Left ventricle myocardium inferior (tissue), 1 donor: Measurements from ENCODE around the gene ALOX15. TPM values are rescaled to one million over a fixed set of nuclear protein-coding genes. Genes with fewer than 3 reads are reported as not detected.
"Not testable (repeated sequence)": the region's sequence is repeated elsewhere in the genome, so short reads cannot be mapped to it uniquely, and the experiment has no call there.

Source experiments
- DNase-seq: peaks from one replicate; pipeline ENCODE4 v3.0.0-alpha.2; 2020
- H3K27ac ChIP-seq: fragments of 200-600 bp; replicated peaks from 2 replicates; pipeline ENCODE4 v1.8.0; 2021
- H3K27me3 ChIP-seq: fragments of 200-600 bp; 2 replicates; pipeline ENCODE4 v1.8.0; 2021; ENCODE audit warnings: low read depth
- H3K36me3 ChIP-seq: fragments of 200-600 bp; 2 replicates; pipeline ENCODE4 v1.8.0; 2021
- H3K4me1 ChIP-seq: fragments of 200-600 bp; 2 replicates; pipeline ENCODE4 v1.8.0; 2021
- H3K4me3 ChIP-seq: fragments of 200-600 bp; 2 replicates; pipeline ENCODE4 v1.8.0; 2021; ENCODE audit warnings: mild to moderate bottlenecking, moderate library complexity
- H3K9me3 ChIP-seq: fragments of 200-600 bp; replicated peaks from 2 replicates; pipeline ENCODE4 v1.8.0; 2021
- intact Hi-C: fragments of 100-400 bp; cut with micrococcal nuclease; formaldehyde crosslinking; loops from one replicate; pipeline ENCODE4 v1.11.0; 2022
- total RNA-seq: library from RNA; stranded (reverse); fragmentation: NEBNext Ultra II Directional; extraction: Animal tissue kit (Norgen Biotek cat#: 25700); gene quantifications from one replicate; pipeline ENCODE4 v1.2.1, GENCODE V29; 2021
- TF ChIP-seq, protein P1 (sequence below): fragments of 200-600 bp; IDR thresholded peaks from 2 replicates; pipeline ENCODE4 v1.8.0; 2021; ENCODE audit warnings: antibody characterized with exemption, mild to moderate bottlenecking, borderline replicate concordance
- donor health status: DM: no; HTN: yes; CAD: no; lungs with severe emphysema.

ALOX15 gene
- total RNA-seq, 1 donor from 2014 or later, result 0.33 TPM

GRCh38 chr17:4610656-4611055 is 30.8 kb downstream of the ALOX15 start:
- Histone ChIP-seq H3K36me3 (peaks cover 13% of the 10 kb centered on the region), H3K9me3 (no peaks in the 10 kb centered on the region), H3K27me3 (no peaks in the 10 kb centered on the region), H3K4me3 (no peak overlapping the region), H3K4me1 (peaks cover 31% of the 10 kb centered on the region), H3K27ac (no peak overlapping the region)
- TF ChIP-seq, protein P1, sequence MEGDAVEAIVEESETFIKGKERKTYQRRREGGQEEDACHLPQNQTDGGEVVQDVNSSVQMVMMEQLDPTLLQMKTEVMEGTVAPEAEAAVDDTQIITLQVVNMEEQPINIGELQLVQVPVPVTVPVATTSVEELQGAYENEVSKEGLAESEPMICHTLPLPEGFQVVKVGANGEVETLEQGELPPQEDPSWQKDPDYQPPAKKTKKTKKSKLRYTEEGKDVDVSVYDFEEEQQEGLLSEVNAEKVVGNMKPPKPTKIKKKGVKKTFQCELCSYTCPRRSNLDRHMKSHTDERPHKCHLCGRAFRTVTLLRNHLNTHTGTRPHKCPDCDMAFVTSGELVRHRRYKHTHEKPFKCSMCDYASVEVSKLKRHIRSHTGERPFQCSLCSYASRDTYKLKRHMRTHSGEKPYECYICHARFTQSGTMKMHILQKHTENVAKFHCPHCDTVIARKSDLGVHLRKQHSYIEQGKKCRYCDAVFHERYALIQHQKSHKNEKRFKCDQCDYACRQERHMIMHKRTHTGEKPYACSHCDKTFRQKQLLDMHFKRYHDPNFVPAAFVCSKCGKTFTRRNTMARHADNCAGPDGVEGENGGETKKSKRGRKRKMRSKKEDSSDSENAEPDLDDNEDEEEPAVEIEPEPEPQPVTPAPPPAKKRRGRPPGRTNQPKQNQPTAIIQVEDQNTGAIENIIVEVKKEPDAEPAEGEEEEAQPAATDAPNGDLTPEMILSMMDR, result no peak
- no peak for DNase-seq
- intact Hi-C loops, result no loop called here

GRCh38 chr17:4610162-4610561 is 31.3 kb downstream of the ALOX15 start:
- Histone ChIP-seq H3K27ac (no peak overlapping the region), H3K4me3 (no peak overlapping the region), H3K27me3 (no peaks in the 10 kb centered on the region), H3K9me3 (no peaks in the 10 kb centered on the region), H3K4me1 (peaks cover 36% of the 10 kb centered on the region), H3K36me3 (peaks cover 13% of the 10 kb centered on the region)
- intact Hi-C loops, result no loop called here
- TF ChIP-seq, protein P1, result no peak
- no peak for DNase-seq

DNA sequence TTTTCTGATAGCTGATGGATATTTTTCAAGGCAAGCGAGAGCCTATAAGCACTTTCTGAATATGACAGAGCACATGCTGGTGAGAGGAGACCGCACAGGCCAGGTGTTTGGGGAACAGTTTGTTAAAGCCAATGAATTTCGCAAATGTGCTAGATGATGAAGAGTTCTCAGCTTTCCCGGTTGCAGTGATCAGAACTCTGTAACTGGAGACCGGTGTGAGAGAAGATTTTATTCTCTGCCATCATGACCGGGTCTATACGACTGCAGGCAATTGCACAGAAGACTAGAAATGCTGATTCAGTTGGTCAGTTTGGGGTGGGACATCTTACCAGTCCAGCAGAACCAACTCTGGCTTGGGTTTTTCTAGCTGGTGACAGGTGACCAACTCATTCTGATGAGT is 31.7 kb downstream of the ALOX15 start:
- H3K4me3 ChIP-seq, result no peak overlapping the region
- H3K4me1 ChIP-seq, result peaks cover 40% of the 10 kb centered on the region
- H3K27me3 ChIP-seq, result no peaks in the 10 kb centered on the region
- intact Hi-C loops, result no loop called here
- DNase-seq, result no peak
- TF ChIP-seq, protein P1, result no peak
- no peaks in the 10 kb centered on the region for H3K9me3 ChIP-seq
- peaks cover 13% of the 10 kb centered on the region for H3K36me3 ChIP-seq
- no peak overlapping the region for H3K27ac ChIP-seq

- DNase-seq, result peak; percentile 83
- peaks cover 60% of the 10 kb centered on the region for H3K4me1 ChIP-seq
Observed at GRCh38 chr17:4607773-4608187, 33.7 kb downstream of the ALOX15 start.

DNA sequence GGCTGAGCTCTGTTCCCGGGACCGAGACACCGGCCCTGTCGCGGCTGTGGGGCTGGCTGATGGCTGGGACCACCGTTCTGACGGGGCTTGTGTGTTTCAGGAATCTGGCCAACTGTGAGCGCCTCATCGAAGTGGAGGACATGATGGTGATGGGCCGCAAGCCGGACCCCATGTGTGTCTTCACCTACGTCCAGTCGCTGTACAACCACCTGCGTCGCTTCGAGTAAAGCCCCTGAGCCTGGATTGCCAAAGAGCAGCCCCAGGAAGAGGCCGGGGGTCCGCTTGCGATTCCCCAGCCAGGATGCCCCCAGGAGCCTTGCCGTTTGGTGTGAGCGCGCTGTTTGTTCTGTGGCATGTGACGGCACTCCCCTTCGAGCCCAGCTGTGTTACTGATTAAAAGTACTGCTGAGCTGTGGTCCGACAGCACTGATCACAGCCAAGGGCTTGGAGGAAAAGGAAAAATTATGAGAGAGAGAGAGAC is 34.2 kb downstream of the ALOX15 start:
- no peak for DNase-seq
- peak overlapping the region; percentile 95 for H3K27ac ChIP-seq
- H3K36me3 ChIP-seq, result peaks cover 13% of the 10 kb centered on the region
- H3K4me1 ChIP-seq, result peaks cover 61% of the 10 kb centered on the region
- TF ChIP-seq, protein P1, result no peak
- peak overlapping the region; percentile 25 for H3K4me3 ChIP-seq
- H3K27me3 ChIP-seq, result no peaks in the 10 kb centered on the region
- no peaks in the 10 kb centered on the region for H3K9me3 ChIP-seq
- intact Hi-C loops, result no loop called here

More at GRCh38 chr17:4607773-4608187, 33.7 kb downstream of the ALOX15 start:
- H3K27ac ChIP-seq, result peak overlapping the region; percentile 95
- H3K27me3 ChIP-seq, result no peaks in the 10 kb centered on the region
- peaks cover 13% of the 10 kb centered on the region for H3K36me3 ChIP-seq
- H3K9me3 ChIP-seq, result no peaks in the 10 kb centered on the region
- TF ChIP-seq, protein P1, result no peak
- intact Hi-C loops, result no loop called here
- H3K4me3 ChIP-seq, result peak overlapping the region; percentile 25

DNA sequence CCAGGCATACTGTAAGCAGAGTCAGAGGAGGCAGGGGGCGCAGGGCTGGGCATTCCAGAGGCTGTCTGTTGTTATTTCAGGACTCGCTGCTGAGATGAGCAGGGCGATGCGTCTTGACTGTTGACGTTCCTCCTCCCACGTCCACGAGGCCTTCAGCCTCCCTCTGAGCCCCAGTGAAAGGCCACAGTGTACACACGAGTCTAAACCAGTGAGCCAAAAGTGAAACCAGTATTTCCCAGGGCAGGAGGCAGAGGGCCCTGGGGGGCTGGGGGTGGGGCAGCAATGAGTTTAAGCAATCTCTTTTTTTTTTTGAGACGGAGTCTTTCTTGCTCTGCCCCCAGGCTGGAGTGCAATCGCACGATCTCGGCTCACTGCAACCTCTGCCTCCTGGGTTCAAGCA is 35.7 kb downstream of the ALOX15 start:
- H3K27me3 ChIP-seq, result no peaks in the 10 kb centered on the region
- TF ChIP-seq, protein P1, result no peak
- H3K36me3 ChIP-seq, result peaks cover 13% of the 10 kb centered on the region
- peaks cover 75% of the 10 kb centered on the region for H3K4me1 ChIP-seq
- no peak overlapping the region for H3K4me3 ChIP-seq
- H3K27ac ChIP-seq, result peak overlapping the region; percentile 95
- DNase-seq, result peak; percentile 66
- H3K9me3 ChIP-seq, result no peaks in the 10 kb centered on the region
- intact Hi-C loops, result no loop called here

GRCh38 chr17:4604736-4605135 is 36.7 kb downstream of the ALOX15 start:
- H3K27me3 ChIP-seq, intact Hi-C loops, H3K9me3 ChIP-seq, DNase-seq, H3K4me3 ChIP-seq: not testable (repeated sequence)
- peaks cover 13% of the 10 kb centered on the region for H3K36me3 ChIP-seq
- peak overlapping the region; percentile 95 for H3K27ac ChIP-seq
- H3K4me1 ChIP-seq, result peaks cover 83% of the 10 kb centered on the region
